Stimulated activated CD4-positive, alpha-beta T cell treated with anti-CD3 and anti-CD28 coated beads, Interleukin-2, amount 100 ng/mL, for 24 hours (primary cell): ENCODE measurements around the gene RELA.

Experiments used
- DNase-seq, 2 donors: peaks; one replicate each; pipeline ENCODE4 v3.0.0-alpha.2; 2020

The RELA gene

GRCh38 chr11:65629579-65629978 lies 33.1 kb downstream of the RELA start:
- no peak for DNase-seq

DNA sequence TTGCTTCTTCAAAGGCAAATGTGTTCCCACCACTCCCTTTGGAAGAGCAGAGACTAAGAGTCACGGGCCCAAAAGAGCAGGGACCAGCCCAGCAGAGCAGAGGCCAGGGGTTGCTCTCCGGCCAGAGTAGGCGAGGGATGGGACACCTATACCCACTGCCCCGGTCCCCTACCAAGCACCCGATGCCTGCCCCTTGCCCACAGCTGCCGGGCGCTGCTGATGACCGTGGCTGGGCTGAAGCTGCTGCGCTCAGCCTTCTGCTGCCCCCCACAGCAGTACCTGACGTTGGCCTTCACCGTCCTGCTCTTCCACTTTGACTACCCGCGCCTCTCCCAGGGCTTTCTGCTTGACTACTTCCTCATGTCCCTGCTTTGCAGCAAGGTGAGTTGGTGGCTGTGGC lies 35.5 kb downstream of the RELA start:
- no peak for DNase-seq

- peak; percentile 49 to 53 for DNase-seq
Measured at GRCh38 chr11:65625628-65626342, 36.9 kb downstream of the RELA start.

DNA sequence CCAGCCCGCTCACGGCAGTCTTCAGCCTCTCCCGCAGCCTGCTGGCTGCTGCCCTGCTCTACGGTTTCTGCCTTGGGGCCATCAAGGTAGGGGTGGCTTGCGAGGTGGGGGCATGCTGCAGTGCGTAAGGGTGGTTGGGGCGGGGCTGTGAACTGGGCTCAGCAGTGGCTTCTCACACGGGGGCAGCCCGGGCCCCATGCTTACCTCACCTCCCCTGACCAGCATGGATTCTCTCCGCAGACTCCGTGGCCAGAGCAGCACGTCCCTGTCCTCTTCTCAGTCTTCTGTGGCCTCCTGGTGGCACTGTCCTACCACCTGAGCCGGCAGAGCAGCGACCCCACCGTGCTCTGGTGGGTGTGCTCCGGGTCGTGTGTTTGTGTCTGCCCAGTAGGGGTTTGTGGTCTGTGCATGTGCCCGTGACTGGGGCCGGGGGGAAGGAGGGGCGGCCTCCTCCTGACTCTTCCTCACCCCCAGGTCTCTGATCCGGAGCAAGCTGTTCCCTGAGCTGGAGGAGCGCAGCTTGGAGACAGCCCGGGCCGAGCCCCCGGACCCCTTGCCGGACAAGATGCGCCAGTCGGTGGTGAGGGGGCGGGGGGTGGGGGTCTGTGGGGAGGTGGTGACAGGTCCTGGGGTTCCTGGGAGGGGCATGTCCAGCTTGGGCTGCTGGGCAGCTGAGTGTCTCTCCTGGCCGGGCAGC lies 37.6 kb downstream of the RELA start:
- no peak for DNase-seq

DNA sequence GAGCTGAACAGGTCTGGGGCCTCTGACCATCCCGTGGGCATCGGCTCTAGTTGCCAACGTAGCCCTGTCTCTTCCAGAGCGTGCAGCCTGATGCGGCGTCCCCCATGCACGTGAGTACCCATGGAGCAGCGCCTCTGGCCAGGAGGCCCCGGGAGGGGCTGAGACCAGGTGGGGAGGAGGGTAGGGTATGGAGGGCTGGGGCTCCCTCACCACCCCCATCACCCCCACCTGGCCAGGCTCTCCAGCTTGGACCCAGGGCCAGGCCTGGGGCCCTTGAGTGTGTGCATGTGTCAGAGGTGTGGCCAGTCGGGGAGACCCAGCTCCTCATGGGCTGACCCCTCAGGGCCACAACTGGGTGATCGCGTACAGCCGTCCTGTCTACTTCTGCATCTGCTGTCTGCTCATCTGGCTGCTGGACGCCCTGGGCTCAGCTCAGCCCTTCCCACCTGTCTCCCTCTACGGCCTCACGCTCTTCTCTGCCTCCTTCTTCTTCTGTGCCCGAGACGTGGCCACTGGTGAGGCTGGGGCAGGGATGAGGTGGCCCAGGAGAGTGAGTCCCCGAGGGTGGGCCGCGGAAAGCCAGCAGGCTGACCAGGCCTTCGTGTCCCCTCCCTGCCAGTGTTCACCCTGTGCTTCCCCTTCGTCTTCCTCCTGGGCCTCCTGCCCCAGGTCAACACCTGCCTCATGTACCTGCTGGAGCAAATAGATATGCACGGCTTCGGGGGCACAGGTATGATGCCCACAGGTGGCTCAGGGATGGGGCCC lies 38.7 kb downstream of the RELA start:
- no peak for DNase-seq

DNA sequence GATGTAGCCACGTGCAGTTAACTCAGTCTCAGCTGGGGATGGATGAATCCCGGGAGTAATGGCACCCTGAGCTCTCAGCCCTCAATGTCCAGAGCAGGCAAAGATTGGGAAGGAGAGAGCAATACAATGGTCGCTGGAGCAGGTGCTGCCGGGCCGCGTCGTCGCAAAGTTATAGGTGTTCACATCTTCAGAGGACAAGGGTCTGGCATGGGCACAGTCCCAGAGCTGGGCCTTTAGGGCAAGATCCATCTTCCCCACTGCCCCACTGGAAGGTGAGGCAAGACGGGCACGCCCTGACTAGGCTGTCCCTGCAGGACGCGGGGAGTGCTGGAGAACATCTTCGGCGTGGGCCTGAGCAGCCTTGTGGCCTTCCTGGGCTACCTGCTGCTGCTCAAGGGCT lies 39.5 kb downstream of the RELA start:
- no peak for DNase-seq

GRCh38 chr11:65622011-65622410 lies 40.7 kb downstream of the RELA start:
- no peak for DNase-seq

DNA sequence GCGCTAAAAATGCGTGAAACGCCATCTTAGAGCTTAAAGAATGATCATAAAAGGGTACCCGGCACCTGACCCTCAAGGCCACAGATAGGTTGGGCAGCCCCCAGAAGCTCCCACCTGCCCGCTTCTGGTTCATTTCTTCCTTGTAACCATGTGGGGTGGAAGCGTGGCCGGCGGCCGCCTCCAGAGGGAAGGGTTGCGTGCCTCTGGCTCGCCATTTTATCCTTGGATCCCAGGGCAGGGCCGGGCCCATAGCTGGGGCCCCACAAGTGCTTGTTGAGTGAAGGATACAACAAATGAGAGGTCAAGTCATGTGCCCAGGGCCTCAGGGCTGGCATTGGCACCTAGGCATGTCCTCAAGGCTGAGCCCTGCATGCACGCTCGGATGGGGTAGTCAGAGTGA lies 41.3 kb downstream of the RELA start:
- no peak for DNase-seq

GRCh38 chr11:65620666-65621065 lies 42.0 kb downstream of the RELA start:
- DNase-seq, result no peak

GRCh38 chr11:65619281-65619928 lies 43.3 kb downstream of the RELA start:
- DNase-seq, result no peak

- DNase-seq, result no peak
Measured at GRCh38 chr11:65618763-65619162, 44.0 kb downstream of the RELA start.

GRCh38 chr11:65617990-65618751 lies 44.5 kb downstream of the RELA start:
- no peak for DNase-seq

DNA sequence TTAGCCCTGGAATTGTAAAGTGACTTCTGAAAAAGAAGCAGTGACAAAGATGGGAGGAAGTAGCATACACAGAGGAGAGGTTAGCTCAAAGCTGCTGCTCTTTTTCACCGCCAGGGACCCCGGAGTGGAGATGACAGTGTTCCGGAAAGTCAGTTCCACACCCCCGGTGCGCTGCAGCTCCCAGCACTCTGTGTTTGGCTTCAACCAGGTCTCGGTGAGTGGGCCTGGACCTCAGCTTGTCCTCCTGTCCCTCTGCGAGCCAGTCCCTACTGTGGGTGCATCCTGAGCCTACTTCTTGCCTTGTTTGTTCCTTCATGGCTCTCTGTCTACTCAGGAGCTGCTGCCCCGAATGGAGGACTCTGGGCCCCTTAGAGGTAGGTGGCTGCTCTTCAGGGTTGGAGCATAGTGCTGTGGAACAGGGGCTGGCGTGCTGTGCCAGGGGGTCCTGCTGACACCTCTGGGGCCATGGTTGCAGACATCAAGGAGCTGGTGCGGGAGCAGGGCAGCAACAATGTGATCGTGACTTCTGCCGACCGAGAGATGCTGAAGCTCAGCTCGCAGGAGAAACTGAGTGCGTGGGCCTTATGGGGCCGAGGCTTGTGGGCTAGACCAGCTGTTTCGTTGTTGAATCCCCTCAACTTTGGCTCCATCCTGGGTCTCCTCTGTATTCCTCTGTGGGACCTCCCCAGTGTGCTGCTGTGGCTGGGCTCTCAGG lies 45.4 kb downstream of the RELA start:
- no peak for DNase-seq

DNA sequence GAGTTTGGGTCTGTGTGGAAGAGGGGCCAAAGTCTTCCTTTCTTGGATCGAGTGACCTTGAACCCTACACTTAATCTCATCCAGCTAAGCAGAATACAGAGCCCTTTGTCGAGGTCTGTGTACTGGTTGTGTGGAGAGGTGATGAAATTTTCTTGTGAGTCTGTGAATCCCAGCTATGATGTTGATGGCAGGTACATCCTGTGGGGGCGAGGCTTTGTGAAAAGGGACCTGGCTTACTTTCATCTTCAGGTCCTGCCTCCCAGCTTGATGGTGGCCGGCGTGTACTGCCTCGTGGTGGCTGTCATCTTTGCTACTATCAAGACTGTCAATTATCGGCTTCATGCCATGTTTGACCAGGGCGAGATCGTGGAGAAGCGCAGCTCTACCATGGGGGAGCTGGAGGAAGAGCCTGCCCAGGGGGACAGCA lies 46.1 kb downstream of the RELA start:
- no peak for DNase-seq

- DNase-seq, result peak in 1 of 2 donors; percentile 73
Measured at GRCh38 chr11:65615950-65616574, 46.7 kb downstream of the RELA start.

- peak; percentile 99 to 100 for DNase-seq
Measured at GRCh38 chr11:65615229-65615949, 47.3 kb downstream of the RELA start, which contains the start of gene PCNX3. Gene PCNX3, plus strand, starts transcription at chr11:65615776. Its CDS starts 536 bp downstream, at chr11:65616312.

GRCh38 chr11:65613091-65613928 lies 49.4 kb downstream of the RELA start:
- peak in 1 of 2 donors; percentile 35 for DNase-seq

DNA sequence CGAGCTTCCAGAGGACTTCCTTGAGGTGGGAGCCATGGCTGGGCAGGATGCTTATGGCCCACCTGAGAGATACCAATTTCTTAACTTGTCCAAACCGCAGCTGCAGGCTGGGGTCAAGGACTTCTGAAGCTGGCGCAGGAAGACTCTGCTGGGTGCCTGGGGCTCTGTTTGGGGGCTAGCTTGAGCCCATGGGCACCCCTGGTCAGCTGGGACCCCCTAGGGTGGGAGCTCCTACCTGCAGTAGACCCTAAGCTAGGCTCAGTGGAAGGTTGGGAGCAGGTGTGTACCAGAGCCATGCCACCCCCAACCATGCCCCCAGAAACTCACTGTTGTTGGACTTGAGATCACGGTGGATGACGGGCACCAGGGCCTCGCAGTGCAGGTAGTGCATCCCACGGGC lies 50.0 kb downstream of the RELA start:
- DNase-seq, result no peak
